Type B pancreatic cell (in vitro differentiated cells): ENCODE data around the gene KCTD11. TPM values are rescaled to one million over a fixed set of nuclear protein-coding genes. Genes with fewer than 3 reads are reported as not detected.

Experiments
- DNase-seq: peaks from one replicate; pipeline ENCODE4 v3.0.0; 2021; ENCODE audit warnings: mixed read lengths; ENCODE audit not compliant: unreplicated experiment; ENCODE audit errors: extremely low spot score
- H3K27ac Mint-ChIP-seq: 2 replicates; pipeline ENCODE4 v1.8.0; 2021; ENCODE audit warnings: mild to moderate bottlenecking, mixed read lengths
- H3K27me3 Mint-ChIP-seq: 2 replicates; pipeline ENCODE4 v1.8.0; 2021; ENCODE audit warnings: mixed read lengths
- H3K36me3 Mint-ChIP-seq: 2 replicates; pipeline ENCODE4 v1.8.0; 2021; ENCODE audit warnings: mixed read lengths
- H3K4me1 Mint-ChIP-seq: one replicate; pipeline ENCODE4 v1.8.0; 2021; ENCODE audit warnings: mixed read lengths; ENCODE audit not compliant: unreplicated experiment
- H3K4me3 Mint-ChIP-seq: 2 replicates; pipeline ENCODE4 v1.8.0; 2021; ENCODE audit warnings: mild to moderate bottlenecking, mixed read lengths
- H3K9me3 Mint-ChIP-seq: 2 replicates; pipeline ENCODE4 v1.8.0; 2021; ENCODE audit warnings: mixed read lengths
- CTCF ChIP-seq: fragments of 200-600 bp; sonication (generic); conservative IDR thresholded peaks from 2 replicates; pipeline ENCODE4 v1.5.0; 2021; ENCODE audit warnings: antibody characterized with exemption, mild to moderate bottlenecking
- long read RNA-seq: library from polyadenylated mRNA; unstranded; transcript quantifications from one replicate; pipeline ENCODE4 v2.0.0, GENCODE V29; 2020
- total RNA-seq: library from RNA; stranded (reverse); gene quantifications from 2 replicates; pipeline ENCODE4 v1.2.1, GENCODE V29; 2021; ENCODE audit warnings: low replicate concordance

The KCTD11 gene
- total RNA-seq = 9.5 and 15.5 TPM in 2 replicates
- long read RNA-seq, partial matches to known transcripts = 0 of 2 reads
- long read RNA-seq, other reads (novel, unspliced or antisense) = 0 of 2 reads

GRCh38 chr17:7351665-7352502 lies at the start of gene KCTD11:
TSS of gene KCTD11 (plus strand) at chr17:7352162.
- H3K36me3 Mint-ChIP-seq = no peaks in the 10 kb centered on the region
- TF ChIP-seq CTCF = peak; percentile 69
- H3K27ac Mint-ChIP-seq = peak within 1 kb of the TSS; percentile 97
- peak; percentile 88 for DNase-seq
- no peaks in the 10 kb centered on the region for H3K27me3 Mint-ChIP-seq
- no peaks in the 10 kb centered on the region for H3K9me3 Mint-ChIP-seq
- H3K4me1 Mint-ChIP-seq = peaks cover 29% of the 10 kb centered on the region
- peak within 1 kb of the TSS; percentile 90 for H3K4me3 Mint-ChIP-seq

GRCh38 chr17:7304179-7304578 lies 47.8 kb upstream of the KCTD11 start:
- Mint-ChIP-seq H3K9me3 (no peaks in the 10 kb centered on the region), H3K27ac (no peak overlapping the region), H3K4me3 (no peak overlapping the region), H3K27me3 (peaks cover 10% of the 10 kb centered on the region), H3K4me1 (peaks cover 6% of the 10 kb centered on the region), H3K36me3 (peaks cover 7% of the 10 kb centered on the region)
- DNase-seq = no peak
- TF ChIP-seq CTCF = no peak

DNA sequence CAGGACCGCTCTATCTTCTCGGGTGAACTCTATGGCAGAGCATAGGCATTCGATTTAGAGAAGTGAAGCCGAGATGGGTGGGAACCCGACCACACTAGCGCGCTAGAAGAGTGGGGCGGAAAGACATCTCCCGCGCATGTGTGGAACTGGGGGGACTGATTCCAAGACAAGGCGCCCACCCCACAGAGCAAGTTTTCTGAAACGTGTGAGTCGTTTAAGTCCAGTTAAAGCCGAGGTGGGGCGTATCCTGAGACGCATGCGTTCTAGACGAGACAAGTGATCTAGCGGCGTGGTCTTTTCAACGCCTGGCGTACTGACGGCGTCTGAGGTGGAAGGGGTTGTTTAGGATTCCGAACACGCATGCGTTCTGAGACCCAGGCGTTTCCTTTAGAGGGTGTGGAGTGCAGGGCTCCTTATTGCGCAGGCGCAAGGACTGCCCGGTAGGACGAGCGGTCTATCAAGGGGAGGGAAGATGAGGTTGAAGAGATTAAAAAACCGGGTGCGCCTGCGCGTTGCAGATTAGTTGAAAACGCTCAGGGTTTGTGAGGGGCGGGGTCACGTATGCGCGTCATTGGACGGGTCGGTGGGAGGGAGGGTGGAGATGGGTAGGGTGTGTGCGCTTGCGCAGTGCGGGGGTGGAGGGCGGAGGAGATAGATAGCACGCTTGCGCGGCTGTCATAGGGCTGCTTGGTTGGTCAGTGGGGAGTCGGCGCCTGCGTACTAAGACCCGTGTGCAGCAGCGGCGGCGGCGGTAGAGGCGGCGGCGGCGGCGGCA lies 44.9 kb upstream of the KCTD11 start, which contains the start of gene EIF5A:
EIF5A (plus strand) TSS at position 718 of the 775 bp plus-strand sequence. CDS start 2,008 bp downstream, outside the sequence.
- Mint-ChIP-seq H3K27me3 (no peaks in the 10 kb centered on the region), H3K27ac (peak within 1 kb of the TSS; percentile 99), H3K9me3 (no peaks in the 10 kb centered on the region), H3K4me3 (peak within 1 kb of the TSS; percentile 98), H3K36me3 (peaks cover 26% of the 10 kb centered on the region), H3K4me1 (peaks cover 24% of the 10 kb centered on the region)
- no peak for TF ChIP-seq CTCF
- DNase-seq = peak; percentile 100

DNA sequence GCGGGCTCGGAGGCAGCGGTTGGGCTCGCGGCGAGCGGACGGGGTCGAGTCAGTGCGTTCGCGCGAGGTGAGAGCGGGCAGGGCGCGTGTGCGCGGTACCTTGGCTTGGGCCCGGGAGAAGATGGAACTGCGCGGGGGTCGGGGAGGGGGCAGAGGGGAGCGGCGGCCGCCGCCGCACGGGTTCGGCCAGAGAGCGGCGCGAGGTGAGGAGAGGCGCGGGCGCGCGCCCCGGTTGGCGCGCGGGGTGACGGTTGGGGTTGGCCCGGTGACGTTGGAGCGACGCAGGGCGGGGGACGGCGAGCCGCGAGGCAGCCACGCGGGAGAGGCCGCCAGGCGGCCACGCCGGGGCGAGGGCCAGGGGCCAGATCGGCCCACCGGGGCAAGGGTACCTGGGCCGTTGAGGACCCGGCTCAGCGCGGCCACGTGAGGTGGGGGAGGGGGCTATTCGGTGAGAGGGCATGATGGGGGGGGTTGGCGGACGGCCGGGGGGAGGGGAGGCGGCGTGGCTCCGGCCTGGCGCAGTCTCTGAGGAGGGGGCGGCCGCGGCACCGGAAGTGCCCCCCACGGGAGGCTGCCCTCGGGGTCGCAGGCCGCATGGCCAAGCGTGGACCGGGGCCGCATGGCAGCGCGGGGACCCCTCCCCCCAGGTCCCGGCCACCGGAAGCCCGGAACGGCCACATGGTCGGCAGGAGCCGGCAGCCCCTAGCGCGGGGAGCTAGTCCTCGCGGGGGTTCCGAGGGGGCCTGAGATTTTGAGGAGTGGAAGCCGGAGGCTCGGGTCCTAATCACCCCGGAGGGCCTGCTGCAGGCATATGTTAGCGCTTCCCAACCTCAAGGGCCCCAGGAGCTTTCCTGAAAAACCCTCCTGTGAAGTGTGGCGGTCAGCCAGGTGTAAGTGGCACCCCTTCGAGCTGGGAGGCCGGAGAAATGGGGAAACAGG lies 44.0 kb upstream of the KCTD11 start:
- DNase-seq = no peak
- H3K4me3 Mint-ChIP-seq = peak overlapping the region; percentile 98
- H3K27ac Mint-ChIP-seq = peak overlapping the region; percentile 99
- H3K27me3 Mint-ChIP-seq = no peaks in the 10 kb centered on the region
- peak; percentile 49 for TF ChIP-seq CTCF
- H3K36me3 Mint-ChIP-seq = peaks cover 26% of the 10 kb centered on the region
- H3K4me1 Mint-ChIP-seq = peaks cover 30% of the 10 kb centered on the region
- H3K9me3 Mint-ChIP-seq = no peaks in the 10 kb centered on the region
